Measurements from ENCODE around the gene ATF4.
A peak's percentile ranks its signal among the peaks of the same experiment; 100 is the strongest.
"Not testable (repeated sequence)": the region's sequence is repeated elsewhere in the genome, so short reads cannot be mapped to it uniquely, and the experiment has no call there.

The ATF4 gene

DNA sequence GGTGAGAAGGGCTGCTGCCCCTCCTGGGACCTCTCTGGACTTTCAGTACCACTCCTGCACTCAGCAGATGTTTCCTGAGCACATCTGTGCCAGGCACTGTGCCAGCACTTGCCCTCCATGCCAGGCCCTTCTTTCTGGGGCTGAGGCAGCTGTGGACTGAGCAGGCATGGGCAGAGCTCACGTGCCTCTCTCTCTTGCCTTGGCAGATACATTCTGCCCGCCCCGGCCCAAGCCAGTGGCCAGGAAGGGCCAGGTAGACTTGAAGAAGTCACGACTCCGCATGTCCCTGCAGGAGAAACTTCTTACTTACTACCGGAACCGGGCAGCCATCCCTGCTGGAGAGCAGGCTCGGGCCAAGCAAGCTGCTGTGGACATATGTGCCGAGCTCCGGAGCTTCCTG is 8.3 kb upstream of the ATF4 start:
- DNase-seq = no peak

GRCh38 chr22:39513791-39514190 is 6.6 kb upstream of the ATF4 start:
- no peak for DNase-seq

GRCh38 chr22:39514373-39514973 is 5.9 kb upstream of the ATF4 start:
- DNase-seq = peak; percentile 79

- no peak for DNase-seq
These were observed 4.9 kb upstream of the ATF4 start for GRCh38 chr22:39515266-39516050.

GRCh38 chr22:39517470-39517869 is 2.9 kb upstream of the ATF4 start:
- DNase-seq = no peak

DNA sequence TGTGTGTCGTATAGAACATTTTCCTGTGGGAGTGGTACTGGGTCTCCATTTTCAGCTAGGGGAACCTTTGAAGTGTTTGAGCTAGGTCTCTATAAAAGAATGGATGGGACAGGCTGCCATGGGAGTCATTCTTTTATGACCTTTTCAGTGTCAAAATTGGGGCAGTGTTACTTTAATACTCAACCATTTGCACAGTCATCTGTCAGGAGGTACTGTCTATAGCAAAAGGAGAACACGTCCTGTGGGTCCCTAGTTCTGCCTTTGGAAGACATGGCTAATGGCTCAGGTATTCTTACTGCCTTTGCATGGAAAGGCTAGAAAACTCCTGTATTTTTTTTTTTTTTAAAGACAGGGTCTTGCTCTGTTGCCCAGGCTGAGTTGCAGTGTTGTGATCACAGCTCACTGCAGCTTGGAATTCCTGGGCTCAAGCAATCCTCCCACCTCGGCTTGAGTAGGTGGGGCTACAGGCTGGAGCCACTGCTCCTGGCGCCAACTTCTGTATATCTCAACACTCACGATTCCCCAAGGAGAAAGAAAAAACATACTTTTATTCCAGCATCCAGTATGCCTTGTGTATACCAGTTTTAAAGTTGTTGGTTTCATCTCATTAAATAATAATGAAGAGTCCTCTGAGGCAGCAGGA is 2.1 kb upstream of the ATF4 start:
- no peak for DNase-seq

DNA sequence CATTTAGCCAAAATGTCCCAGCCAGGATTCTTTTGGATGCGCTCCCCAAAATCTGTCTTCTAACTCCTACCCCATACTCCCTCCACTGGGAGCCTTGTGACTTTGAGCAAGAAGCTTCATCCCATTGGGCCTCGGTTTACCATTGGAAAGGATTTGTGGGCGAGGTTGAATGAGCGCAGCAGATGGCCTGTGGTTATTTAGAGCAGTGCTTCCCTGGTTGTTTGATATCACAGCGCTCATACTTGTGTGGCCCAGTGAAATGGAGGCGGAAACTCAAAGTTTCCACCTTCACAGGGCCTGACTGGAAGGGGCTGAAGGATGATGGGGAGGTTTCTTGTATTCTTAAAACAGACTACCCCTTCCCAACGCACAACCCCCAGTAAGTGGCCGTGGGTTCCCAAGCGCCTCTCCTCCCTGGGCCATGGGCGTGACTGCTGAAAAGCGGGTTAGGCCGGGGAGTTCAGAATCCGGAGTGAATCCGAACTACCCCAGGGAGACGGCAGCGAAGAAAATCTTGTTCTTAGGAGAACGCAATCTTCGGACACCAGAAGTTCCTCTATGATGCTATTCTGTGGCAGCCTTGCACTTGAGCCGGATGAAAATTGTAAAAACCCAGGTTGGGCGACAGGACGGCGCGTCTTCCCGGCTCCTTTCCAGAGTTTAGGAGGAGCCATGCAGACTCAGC is 1.2 kb upstream of the ATF4 start:
- no peak for DNase-seq

- no peak for DNase-seq
These were observed 609 bp upstream of the ATF4 start for GRCh38 chr22:39519681-39520225.

GRCh38 chr22:39521106-39521885 is 934 bp downstream of the ATF4 start:
- DNase-seq = not testable (repeated sequence)

DNA sequence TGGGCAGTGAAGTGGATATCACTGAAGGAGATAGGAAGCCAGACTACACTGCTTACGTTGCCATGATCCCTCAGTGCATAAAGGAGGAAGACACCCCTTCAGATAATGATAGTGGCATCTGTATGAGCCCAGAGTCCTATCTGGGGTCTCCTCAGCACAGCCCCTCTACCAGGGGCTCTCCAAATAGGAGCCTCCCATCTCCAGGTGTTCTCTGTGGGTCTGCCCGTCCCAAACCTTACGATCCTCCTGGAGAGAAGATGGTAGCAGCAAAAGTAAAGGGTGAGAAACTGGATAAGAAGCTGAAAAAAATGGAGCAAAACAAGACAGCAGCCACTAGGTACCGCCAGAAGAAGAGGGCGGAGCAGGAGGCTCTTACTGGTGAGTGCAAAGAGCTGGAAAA is 1.7 kb downstream of the ATF4 start:
- DNase-seq = not testable (repeated sequence)

GRCh38 chr22:39522567-39523300 is 2.4 kb downstream of the ATF4 start:
- DNase-seq = no peak

DNA sequence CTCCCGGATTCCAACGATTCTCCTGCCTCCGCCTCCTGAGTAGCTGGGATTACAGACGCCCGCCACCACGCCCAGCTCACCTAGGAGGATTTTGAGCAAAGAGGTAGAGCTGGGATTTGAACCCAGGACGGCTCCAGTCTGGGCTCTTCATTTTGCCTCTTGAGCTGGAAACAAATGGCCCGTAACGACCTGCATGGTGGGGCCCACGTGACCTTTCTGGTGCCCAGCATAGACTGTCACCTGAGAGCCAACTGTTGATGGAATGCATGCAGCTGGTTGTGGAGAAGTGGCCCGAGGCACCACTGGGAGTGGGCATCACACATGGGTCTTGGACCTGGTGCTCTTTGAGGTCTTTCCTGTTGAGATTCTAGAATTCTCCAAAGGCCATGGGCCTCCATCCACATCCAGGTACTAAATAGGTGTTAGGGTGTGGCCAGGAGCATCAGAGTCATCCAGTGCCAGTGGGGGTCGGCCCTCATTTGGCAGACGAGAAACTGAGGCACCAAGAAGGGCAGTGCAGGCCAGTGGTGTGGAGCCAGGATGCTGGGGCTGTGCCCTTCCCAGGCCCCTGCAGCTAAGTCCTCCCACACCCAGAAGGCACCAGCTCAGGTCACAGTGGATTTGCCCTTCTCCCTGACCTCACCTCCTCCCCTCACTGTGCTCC is 3.9 kb downstream of the ATF4 start:
- no peak for DNase-seq

GRCh38 chr22:39524753-39525657 is 4.6 kb downstream of the ATF4 start:
- DNase-seq = no peak

- no peak for DNase-seq
These were observed 5.3 kb downstream of the ATF4 start for GRCh38 chr22:39525658-39525975.

GRCh38 chr22:39526736-39527171 is 6.4 kb downstream of the ATF4 start:
- DNase-seq = no peak

DNA sequence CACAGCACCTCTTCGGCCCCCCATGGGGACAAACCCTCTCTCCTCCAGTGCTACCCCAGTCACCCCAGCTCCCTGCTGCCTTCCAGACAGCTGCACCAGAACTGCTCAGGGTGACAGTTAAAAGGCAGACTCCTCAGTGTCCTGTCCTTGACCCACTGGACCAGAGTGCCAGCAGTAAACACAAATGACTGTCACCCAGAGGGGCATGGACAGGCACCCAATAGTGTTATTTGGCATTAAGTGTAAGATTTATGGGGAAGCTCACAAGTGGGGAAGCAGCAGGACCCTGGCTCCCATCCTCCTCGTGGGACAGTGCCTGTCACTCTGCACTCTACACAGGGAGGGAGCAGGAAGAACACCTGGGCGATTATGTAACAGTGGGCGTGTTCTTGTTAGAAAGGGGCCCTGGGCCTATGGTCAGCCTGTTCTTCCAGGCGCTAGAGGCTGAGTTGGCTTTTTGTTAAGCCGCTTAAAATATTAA is 7.2 kb downstream of the ATF4 start:
- no peak for DNase-seq

- DNase-seq = peak; percentile 72
These were observed 7.8 kb downstream of the ATF4 start for GRCh38 chr22:39528080-39528661.

DNA sequence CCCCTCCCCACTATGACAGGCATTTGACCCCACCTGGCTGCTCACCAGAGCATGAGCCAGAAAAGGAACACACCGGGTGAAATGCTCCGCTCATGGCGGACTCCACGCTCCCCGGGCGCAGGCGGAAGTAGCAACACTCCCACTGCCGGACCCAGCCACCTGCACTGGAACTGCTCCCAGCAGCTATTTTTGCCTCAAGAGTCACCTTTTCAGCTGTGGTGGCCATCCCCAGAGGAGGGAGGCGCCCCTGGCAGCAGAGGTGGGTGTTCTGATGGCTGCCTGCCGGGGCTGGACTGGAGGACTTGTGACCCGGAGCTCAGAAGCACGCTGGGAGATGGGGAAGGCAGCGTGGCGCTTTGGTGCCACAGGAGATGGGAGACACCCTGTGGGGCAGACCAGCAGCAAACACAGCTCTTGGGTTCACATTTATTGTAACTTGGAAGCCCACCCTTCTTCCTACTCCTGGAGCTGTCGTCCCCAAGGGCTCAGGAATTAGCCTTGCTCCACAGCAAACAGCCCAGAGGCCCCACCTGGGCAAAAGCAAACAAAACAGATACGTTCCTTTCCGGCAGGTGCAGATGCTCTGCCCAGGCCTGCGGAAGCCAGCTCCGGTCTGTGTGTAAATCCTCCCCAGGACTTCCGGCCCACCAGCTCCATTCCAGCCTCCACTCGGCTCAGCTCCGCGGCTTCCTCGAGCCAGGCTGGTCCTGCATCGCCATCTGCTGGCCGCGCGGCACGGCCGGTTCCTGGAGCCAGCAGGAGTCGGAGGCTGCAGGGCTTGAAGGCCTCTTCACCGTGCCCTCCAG is 8.5 kb downstream of the ATF4 start:
- peak; percentile 96 for DNase-seq

DNA sequence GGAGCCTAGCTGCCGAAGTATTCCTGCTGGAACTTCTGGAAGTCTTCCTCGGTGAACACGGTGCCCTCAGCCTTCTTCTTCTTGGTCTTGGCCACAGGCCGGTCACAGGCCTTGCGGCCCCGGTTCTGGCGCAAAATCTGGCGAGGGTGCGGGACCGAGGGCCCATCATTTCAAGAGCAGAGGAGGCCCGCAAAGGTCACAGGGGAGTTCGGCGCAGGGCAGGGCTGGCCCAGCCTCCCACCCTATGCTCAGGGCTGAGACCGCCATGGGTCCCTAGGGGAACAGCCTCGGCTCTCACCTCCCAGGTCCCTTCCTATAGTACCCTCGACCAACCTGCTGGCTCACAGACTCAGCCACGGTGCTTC is 9.1 kb downstream of the ATF4 start:
- DNase-seq = no peak
